ENCODE data around the gene INSR.

DNA sequence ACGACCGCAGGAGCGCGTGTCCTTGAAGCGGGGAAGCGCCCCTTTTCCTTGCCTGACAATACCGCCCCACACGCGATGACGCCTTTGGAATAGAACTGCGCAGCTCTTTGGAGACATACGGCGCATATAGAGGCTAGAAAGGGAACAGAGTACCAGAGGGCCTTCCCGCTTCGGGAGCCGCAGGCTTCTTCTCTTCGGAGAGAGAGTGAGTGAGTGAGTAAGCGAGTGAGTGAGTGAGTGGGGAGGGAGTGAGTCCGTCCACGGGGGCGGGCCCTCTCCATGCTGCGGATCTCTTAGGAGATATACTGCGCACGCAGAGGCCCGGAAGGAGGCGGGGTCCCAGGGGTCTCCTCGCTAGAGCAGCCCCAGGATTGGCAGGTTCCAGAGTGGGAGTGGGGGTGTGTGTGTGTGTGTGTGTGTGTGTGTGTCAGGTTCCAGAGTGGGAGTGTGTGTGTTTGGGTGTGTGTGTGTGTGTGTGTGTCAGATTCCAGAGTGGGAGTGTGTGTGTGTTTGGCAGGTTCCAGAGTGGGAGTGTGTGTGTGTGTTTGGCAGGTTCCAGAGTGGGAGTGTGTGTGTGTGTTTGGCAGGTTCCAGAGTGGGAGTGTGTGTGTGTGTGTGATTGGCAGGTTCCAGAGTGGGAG lies 97.0 kb downstream of the INSR start:
- TF ChIP-seq, protein P1, sequence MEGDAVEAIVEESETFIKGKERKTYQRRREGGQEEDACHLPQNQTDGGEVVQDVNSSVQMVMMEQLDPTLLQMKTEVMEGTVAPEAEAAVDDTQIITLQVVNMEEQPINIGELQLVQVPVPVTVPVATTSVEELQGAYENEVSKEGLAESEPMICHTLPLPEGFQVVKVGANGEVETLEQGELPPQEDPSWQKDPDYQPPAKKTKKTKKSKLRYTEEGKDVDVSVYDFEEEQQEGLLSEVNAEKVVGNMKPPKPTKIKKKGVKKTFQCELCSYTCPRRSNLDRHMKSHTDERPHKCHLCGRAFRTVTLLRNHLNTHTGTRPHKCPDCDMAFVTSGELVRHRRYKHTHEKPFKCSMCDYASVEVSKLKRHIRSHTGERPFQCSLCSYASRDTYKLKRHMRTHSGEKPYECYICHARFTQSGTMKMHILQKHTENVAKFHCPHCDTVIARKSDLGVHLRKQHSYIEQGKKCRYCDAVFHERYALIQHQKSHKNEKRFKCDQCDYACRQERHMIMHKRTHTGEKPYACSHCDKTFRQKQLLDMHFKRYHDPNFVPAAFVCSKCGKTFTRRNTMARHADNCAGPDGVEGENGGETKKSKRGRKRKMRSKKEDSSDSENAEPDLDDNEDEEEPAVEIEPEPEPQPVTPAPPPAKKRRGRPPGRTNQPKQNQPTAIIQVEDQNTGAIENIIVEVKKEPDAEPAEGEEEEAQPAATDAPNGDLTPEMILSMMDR (IDR thresholded peaks at IDR 0.05; ENCODE audit: insufficient read depth, low read length), result no peak
- no peak for TF ChIP-seq POLR2AphosphoS5 (IDR thresholded peaks at IDR 0.05; ENCODE audit: low read depth)
- TF ChIP-seq, protein P2, sequence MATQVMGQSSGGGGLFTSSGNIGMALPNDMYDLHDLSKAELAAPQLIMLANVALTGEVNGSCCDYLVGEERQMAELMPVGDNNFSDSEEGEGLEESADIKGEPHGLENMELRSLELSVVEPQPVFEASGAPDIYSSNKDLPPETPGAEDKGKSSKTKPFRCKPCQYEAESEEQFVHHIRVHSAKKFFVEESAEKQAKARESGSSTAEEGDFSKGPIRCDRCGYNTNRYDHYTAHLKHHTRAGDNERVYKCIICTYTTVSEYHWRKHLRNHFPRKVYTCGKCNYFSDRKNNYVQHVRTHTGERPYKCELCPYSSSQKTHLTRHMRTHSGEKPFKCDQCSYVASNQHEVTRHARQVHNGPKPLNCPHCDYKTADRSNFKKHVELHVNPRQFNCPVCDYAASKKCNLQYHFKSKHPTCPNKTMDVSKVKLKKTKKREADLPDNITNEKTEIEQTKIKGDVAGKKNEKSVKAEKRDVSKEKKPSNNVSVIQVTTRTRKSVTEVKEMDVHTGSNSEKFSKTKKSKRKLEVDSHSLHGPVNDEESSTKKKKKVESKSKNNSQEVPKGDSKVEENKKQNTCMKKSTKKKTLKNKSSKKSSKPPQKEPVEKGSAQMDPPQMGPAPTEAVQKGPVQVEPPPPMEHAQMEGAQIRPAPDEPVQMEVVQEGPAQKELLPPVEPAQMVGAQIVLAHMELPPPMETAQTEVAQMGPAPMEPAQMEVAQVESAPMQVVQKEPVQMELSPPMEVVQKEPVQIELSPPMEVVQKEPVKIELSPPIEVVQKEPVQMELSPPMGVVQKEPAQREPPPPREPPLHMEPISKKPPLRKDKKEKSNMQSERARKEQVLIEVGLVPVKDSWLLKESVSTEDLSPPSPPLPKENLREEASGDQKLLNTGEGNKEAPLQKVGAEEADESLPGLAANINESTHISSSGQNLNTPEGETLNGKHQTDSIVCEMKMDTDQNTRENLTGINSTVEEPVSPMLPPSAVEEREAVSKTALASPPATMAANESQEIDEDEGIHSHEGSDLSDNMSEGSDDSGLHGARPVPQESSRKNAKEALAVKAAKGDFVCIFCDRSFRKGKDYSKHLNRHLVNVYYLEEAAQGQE (IDR thresholded peaks at IDR 0.05; ENCODE audit: insufficient replicate concordance, low read depth), result no peak
- no peak for TF ChIP-seq GABPA (IDR thresholded peaks at IDR 0.05; ENCODE audit: low read depth)
